Testis (tissue), 2 donors: ENCODE data around the gene MRPS12.

Source experiments
- POLR2A ChIP-seq: fragments of 450-650 bp; IDR thresholded peaks from one replicate; pipeline ENCODE4 v1.6.1; 2017; ENCODE audit warnings: antibody characterized with exemption, mild to moderate bottlenecking, moderate library complexity
- TF ChIP-seq, protein P1 (sequence below), 3 experiments: fragments of 450-650 bp in 2 of 3; fragments of 200-600 bp in 1 of 3; sonication (generic) in 1 of 3; IDR thresholded peaks; one replicate each; pipeline ENCODE4 v1.5.1; 2016 to 2019; ENCODE audit warnings: antibody characterized with exemption in 3 of 3, mild to moderate bottlenecking in 2 of 3, moderate library complexity in 1 of 3

DNA sequence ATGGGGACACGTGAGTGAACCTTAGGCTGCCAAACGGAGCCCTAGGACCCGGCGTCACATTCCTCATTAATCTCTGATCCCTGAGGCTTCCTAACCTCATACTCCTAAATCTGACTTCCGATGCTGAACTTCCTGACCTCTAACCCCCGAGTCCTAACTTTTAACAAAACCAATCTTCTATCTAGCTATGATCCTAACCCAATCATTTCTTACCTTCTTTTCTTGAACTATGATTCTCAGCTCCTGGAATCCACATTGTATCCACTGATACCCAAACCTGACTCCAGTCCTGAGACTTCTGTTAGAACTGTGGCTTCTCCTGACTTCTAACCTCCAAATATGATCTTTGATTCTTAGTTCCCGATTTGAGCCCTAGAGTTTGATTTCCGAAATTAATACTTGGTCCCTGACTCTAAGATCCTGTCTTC, 30.5 kb upstream of the MRPS12 start:
- TF ChIP-seq, protein P1, sequence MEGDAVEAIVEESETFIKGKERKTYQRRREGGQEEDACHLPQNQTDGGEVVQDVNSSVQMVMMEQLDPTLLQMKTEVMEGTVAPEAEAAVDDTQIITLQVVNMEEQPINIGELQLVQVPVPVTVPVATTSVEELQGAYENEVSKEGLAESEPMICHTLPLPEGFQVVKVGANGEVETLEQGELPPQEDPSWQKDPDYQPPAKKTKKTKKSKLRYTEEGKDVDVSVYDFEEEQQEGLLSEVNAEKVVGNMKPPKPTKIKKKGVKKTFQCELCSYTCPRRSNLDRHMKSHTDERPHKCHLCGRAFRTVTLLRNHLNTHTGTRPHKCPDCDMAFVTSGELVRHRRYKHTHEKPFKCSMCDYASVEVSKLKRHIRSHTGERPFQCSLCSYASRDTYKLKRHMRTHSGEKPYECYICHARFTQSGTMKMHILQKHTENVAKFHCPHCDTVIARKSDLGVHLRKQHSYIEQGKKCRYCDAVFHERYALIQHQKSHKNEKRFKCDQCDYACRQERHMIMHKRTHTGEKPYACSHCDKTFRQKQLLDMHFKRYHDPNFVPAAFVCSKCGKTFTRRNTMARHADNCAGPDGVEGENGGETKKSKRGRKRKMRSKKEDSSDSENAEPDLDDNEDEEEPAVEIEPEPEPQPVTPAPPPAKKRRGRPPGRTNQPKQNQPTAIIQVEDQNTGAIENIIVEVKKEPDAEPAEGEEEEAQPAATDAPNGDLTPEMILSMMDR (IDR thresholded peaks at IDR 0.05), result no peak
- TF ChIP-seq POLR2A, result no peak
